A549 (cell line): ENCODE data around the gene BCL2L1. TPM values are rescaled to one million over a fixed set of nuclear protein-coding genes. Genes with fewer than 3 reads are reported as not detected.

ENCODE experiments used
- ATAC-seq, 2 experiments: fragments of 200-7000 bp in 1 of 2; fragments of >200 bp in 1 of 2; cut with Nextera tagmentation in 1 of 2; cut with Tn5 transposase in 1 of 2; 3 replicates each; pipeline versions ENCODE4 v1.8.0 to v1.9.1; 2018 to 2020; ENCODE audit warnings: mild to moderate bottlenecking in 1 of 2, moderate library complexity in 1 of 2
- CTCF ChIA-PET: fragments of 300-600 bp; sonication (Branson Sonifier 250); formaldehyde crosslinking; extraction: SDS; loops from one replicate; lab custom pipeline; 2021; ENCODE audit warnings: antibody characterized with exemption, inconsistent platforms; lab: Yijun Ruan, JAX
- POLR2A ChIA-PET: fragments of 350-600 bp; formaldehyde crosslinking; extraction: SDS; loops from one replicate; lab custom pipeline; 2021; ENCODE audit warnings: antibody characterized with exemption, inconsistent platforms; lab: Yijun Ruan, JAX
- DNase-seq, 2 experiments: peaks; one replicate each; pipeline versions ENCODE4 v3.0.0 to v3.0.0-alpha.2; 2011 to 2016; ENCODE audit warnings: low read depth in 1 of 2, low spot score in 1 of 2
- FAIRE-seq: peaks from 2 replicates; lab custom pipeline; 2011; peaks lifted over from hg19 to GRCh38; lab: Jason Lieb, UNC
- H3K27ac ChIP-seq, 2 experiments: fragments of >200 bp; sonication (Bioruptor Twin); formaldehyde crosslinking; 3 replicates each; pipeline ENCODE4 v1.5.1; 2016 to 2017
- H3K4me1 ChIP-seq: fragments of >200 bp; sonication (Bioruptor Twin); formaldehyde crosslinking; 3 replicates; pipeline ENCODE4 v1.6.1; 2016
- H3K4me2 ChIP-seq: fragments of >200 bp; sonication (Bioruptor Twin); formaldehyde crosslinking; 3 replicates; pipeline ENCODE4 v1.6.1; 2016
- H3K4me3 ChIP-seq: fragments of >200 bp; sonication (Bioruptor Twin); formaldehyde crosslinking; 3 replicates; pipeline ENCODE4 v1.5.1; 2016
- H3K9me3 ChIP-seq: fragments of >200 bp; sonication (Bioruptor Twin); formaldehyde crosslinking; 3 replicates; pipeline ENCODE4 v1.6.1; 2016
- ATOH8 ChIP-seq: fragments of 250-450 bp; sonication (Bioruptor Pico); IDR thresholded peaks from 2 replicates; pipeline ENCODE4 v1.5.0; 2020; ENCODE audit warnings: low read depth, mild to moderate bottlenecking, moderate library complexity
- BCL3 ChIP-seq: fragments of >200 bp; sonication (Bioruptor Twin); formaldehyde crosslinking; IDR thresholded peaks from 3 replicates; pipeline ENCODE4 v1.6.1; 2016
- BHLHE40 ChIP-seq: IDR thresholded peaks from 2 replicates; pipeline ENCODE4 v1.6.1; 2012; ENCODE audit warnings: low read depth, low read length, inconsistent platforms
- CBX2 ChIP-seq: fragments of 200-600 bp; sonication (generic); IDR thresholded peaks from 2 replicates; pipeline ENCODE4 v1.6.1; 2016; ENCODE audit warnings: low read depth, mild to moderate bottlenecking, borderline replicate concordance
- CBX8 ChIP-seq: fragments of 200-600 bp; sonication (generic); IDR thresholded peaks from 2 replicates; pipeline ENCODE4 v1.6.1; 2016
- CEBPB ChIP-seq, 2 experiments: fragments of >200 bp in 1 of 2; sonication (Bioruptor Twin) in 1 of 2; formaldehyde crosslinking in 1 of 2; IDR thresholded peaks; 2 replicates each; pipeline ENCODE4 v1.6.1; 2012 to 2016
- CHD2 ChIP-seq: fragments of 150-350 bp; IDR thresholded peaks from 2 replicates; pipeline ENCODE4 v1.6.1; 2014; ENCODE audit warnings: low read length; ENCODE audit not compliant: partially characterized antibody
- CHD4 ChIP-seq: fragments of 200-600 bp; sonication (generic); IDR thresholded peaks from 2 replicates; pipeline ENCODE4 v1.6.1; 2016; ENCODE audit warnings: antibody characterized with exemption, mild to moderate bottlenecking, borderline replicate concordance
- CTCF ChIP-seq: fragments of >200 bp; sonication (Bioruptor Twin); formaldehyde crosslinking; IDR thresholded peaks from 3 replicates; pipeline ENCODE4 v1.5.1; 2016
- FOSL2 ChIP-seq, 2 experiments: fragments of 450-650 bp in 1 of 2; fragments of >200 bp in 1 of 2; sonication (Bioruptor Twin) in 1 of 2; formaldehyde crosslinking; IDR thresholded peaks; 2 replicates each; pipeline versions ENCODE4 v1.5.0 to v1.6.1; 2016 to 2020; ENCODE audit warnings: mild to moderate bottlenecking in 1 of 2, moderate library complexity in 1 of 2
- HEYL ChIP-seq: fragments of 250-450 bp; sonication (Bioruptor Pico); IDR thresholded peaks from 2 replicates; pipeline ENCODE4 v1.8.0; 2021; ENCODE audit warnings: mild to moderate bottlenecking, moderate library complexity
- HOXA7 ChIP-seq: fragments of 250-450 bp; sonication (Bioruptor Pico); IDR thresholded peaks from 2 replicates; pipeline ENCODE4 v1.5.0; 2020; ENCODE audit warnings: mild to moderate bottlenecking, moderate library complexity
- HOXB5 ChIP-seq: fragments of 250-450 bp; sonication (Bioruptor Pico); IDR thresholded peaks from 2 replicates; pipeline ENCODE4 v1.5.0; 2020; ENCODE audit warnings: mild to moderate bottlenecking, moderate library complexity
- JUN ChIP-seq, 2 experiments: fragments of >200 bp; sonication (Bioruptor Twin); formaldehyde crosslinking; IDR thresholded peaks; 2 replicates in 1 of 2; 3 replicates in 1 of 2; pipeline ENCODE4 v1.6.1; 2016 to 2017
- JUNB ChIP-seq: fragments of >200 bp; sonication (Bioruptor Twin); formaldehyde crosslinking; IDR thresholded peaks from 2 replicates; pipeline ENCODE4 v1.6.1; 2016
- PBX3 ChIP-seq: IDR thresholded peaks from 2 replicates; pipeline ENCODE4 v1.6.1; 2012
- RAD21 ChIP-seq, 2 experiments: fragments of >200 bp in 1 of 2; sonication (Bioruptor Twin) in 1 of 2; formaldehyde crosslinking in 1 of 2; IDR thresholded peaks in 1 of 2; conservative IDR thresholded peaks in 1 of 2; 2 replicates in 1 of 2; 3 replicates in 1 of 2; pipeline ENCODE4 v1.6.1; 2012 to 2018; ENCODE audit warnings: inconsistent platforms in 1 of 2
- REST ChIP-seq: fragments of 200-600 bp; sonication (generic); IDR thresholded peaks from 2 replicates; pipeline ENCODE4 v1.6.1; 2016; ENCODE audit warnings: antibody characterized with exemption, mild to moderate bottlenecking, moderate library complexity
- RNF2 ChIP-seq: fragments of 200-600 bp; sonication (generic); IDR thresholded peaks from 2 replicates; pipeline ENCODE4 v1.6.1; 2016; ENCODE audit warnings: low read depth, mild to moderate bottlenecking, antibody characterized with exemption, moderate library complexity, borderline replicate concordance
- SREBF2 ChIP-seq: fragments of 450-650 bp; IDR thresholded peaks from 2 replicates; pipeline ENCODE4 v1.6.1; 2014; ENCODE audit warnings: mild to moderate bottlenecking, moderate library complexity
- TP53 ChIP-seq: fragments of 250-450 bp; sonication (Bioruptor Pico); IDR thresholded peaks from 2 replicates; pipeline ENCODE4 v1.5.0; 2021; ENCODE audit warnings: mild to moderate bottlenecking, moderate library complexity
- ZFP36 ChIP-seq: fragments of 450-650 bp; IDR thresholded peaks from 2 replicates; pipeline ENCODE4 v1.6.1; 2014; ENCODE audit warnings: borderline replicate concordance; ENCODE audit not compliant: partially characterized antibody
- ZNF302 ChIP-seq: fragments of 250-450 bp; sonication (Bioruptor Pico); IDR thresholded peaks from 2 replicates; pipeline ENCODE4 v1.9.0; 2021; ENCODE audit warnings: inconsistent platforms, mild to moderate bottlenecking, moderate library complexity
- WGBS: methylation state at CpG from one replicate; pipeline ENCODE4 v1.1.6; 2017; ENCODE audit errors: missing lambda C conversion rate; 5-methylcytosine and 5-hydroxymethylcytosine counted together
- polyA plus RNA-seq, 4 experiments: library from polyadenylated mRNA; depleted of rRNA in 3 of 4; stranded (reverse); fragments of >200 nt; fragmentation: RNase III in 1 of 4; extraction: RNeasy Plus Mini Kit Qiagen cat#74134 plus additional on column Dnase treatment in 1 of 4; gene quantifications; 2 replicates in 3 of 4; 3 replicates in 1 of 4; pipeline ENCODE4 v1.2.3, GENCODE V29; 2011 to 2017

The BCL2L1 gene
- polyA plus RNA-seq, 2 of the 4 experiments (the other 2 are of a cell fraction): 154 to 178 TPM

DNA sequence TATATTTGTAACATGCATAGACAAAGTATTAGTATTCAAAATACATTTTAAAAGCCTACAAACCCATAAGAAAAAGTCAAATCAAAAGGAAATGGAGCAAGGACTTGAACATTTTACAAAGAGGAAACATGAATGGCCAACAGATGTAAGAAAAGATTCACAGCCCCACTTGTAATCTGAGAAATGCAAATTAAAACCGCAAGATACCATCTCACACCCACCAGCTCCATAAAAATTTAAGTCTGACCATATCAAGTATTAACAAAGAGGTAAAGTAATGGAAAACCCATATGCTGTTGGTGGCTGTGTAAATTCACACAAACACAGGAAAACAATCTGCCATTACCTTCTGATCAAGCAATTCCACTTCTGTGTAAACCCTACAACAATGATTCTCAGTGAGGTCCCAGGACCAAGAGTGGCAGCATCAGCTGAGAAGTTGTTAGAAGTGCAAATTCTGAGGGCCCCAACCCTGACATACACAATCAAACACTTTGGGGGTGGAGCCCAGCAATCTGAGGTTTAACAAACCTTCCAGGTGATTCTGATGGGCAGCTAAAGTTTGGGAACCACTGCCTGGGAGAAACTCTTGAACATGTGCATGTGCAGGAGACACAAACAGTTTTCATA is 30.9 kb downstream of the BCL2L1 start:
- DNase-seq (no peak), FAIRE-seq (no peak), ATAC-seq (no peak)
- ChIA-PET POLR2A (interaction anchor here (0.6 to 0.7 kb wide), 3 partner anchors 28 to 33 kb away, joined by 3 to 11 read pairs (median 6); no protein-coding TSS in a partner anchor), CTCF (interaction anchor here (1.4 to 13.2 kb wide), 4 partner anchors 9 to 31 kb away, joined by 3 to 159 read pairs (median 18); partner anchors contain the start of gene BCL2L1)
- TF ChIP-seq JUN (IDR thresholded peaks at IDR 0.05): 0 out of 5 replicates have a peak, but pooled peaks of 1 of the 2 experiments have one; percentile 1
- no peak for TF ChIP-seq ATOH8 (CRISPR knock-in tag)
- no peak for TF ChIP-seq FOSL2 (IDR thresholded peaks at IDR 0.05)
- no peak for TF ChIP-seq FOSL2 (CRISPR knock-in tag; IDR thresholded peaks at IDR 0.05)
- 63% methylated on average over 1 of the region's 1 CpG for WGBS
- peak overlapping the region; percentile 49 to 95 for H3K27ac ChIP-seq
- H3K4me3 ChIP-seq: no peak overlapping the region
- peaks cover 94% of the 10 kb centered on the region for H3K4me1 ChIP-seq
- H3K4me2 ChIP-seq: peak overlapping the region; percentile 29; the same call in 2 of the 3 replicates
- H3K9me3 ChIP-seq: no peaks in the 10 kb centered on the region

GRCh38 chr20:31690124-31690666 is 32.5 kb downstream of the BCL2L1 start:
- H3K27ac ChIP-seq: peak overlapping the region; percentile 25 to 95; a peak in 4 of 6 replicates
- WGBS: 77% methylated on average over 3 of the region's 3 CpGs
- H3K9me3 ChIP-seq: no peaks in the 10 kb centered on the region
- POLR2A ChIA-PET: no interaction called here
- DNase-seq: no peak
- TF ChIP-seq REST (no peak), SREBF2 (no peak), CBX8 (no peak), RNF2 (no peak), CBX2 (no peak), TP53 (CRISPR knock-in tag) (no peak), BHLHE40 (no peak), JUNB (no peak), BCL3 (no peak), ZNF302 (CRISPR knock-in tag) (no peak), HEYL (no peak), RAD21 (conservative IDR thresholded peaks at IDR 0.05 in 1 of 2, IDR thresholded peaks at IDR 0.05 in 1 of 2) (no peak), CTCF (no peak), CEBPB (IDR thresholded peaks at IDR 0.05) (no peak), CHD4 (no peak), CHD2 (no peak), ZFP36 (no peak), HOXA7 (CRISPR knock-in tag) (no peak), HOXB5 (CRISPR knock-in tag) (no peak), PBX3 (no peak)
- TF ChIP-seq, all 56 proteins: peak for 0
- CTCF ChIA-PET: interaction anchor here (0.7 to 13.2 kb wide), 6 partner anchors 27 to 61 kb away, joined by 3 to 159 read pairs (median 4); partner anchors contain the start of gene BCL2L1
- FAIRE-seq: no peak
- Histone ChIP-seq H3K4me3 (no peak overlapping the region), H3K4me1 (peaks cover 94% of the 10 kb centered on the region), H3K4me2 (no peak overlapping the region)
- ATAC-seq: no peak
